ENCODE measurements around the gene KIAA1217.

DNA sequence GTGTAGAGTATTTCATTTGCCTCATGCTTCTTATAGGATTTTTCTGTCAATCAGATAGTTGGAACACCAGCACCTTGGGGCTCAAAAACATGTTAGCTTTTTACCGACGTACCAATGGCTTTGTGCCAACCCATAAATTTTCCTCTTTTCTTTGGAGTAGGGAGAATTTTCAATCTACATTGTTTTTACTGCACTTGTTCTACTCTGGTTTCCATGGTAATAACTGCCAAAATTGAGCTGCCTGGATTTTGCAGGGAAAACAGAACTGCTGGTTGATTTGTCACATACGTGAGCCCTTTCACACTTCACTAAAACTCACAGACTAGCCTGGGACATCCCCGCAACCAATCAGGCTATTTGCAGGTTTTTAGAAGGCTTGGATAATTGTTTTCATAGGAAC lies 325.0 kb downstream of the KIAA1217 start:
- no peak for TF ChIP-seq EZH2phosphoT487 (conservative IDR thresholded peaks at IDR 0.05; ENCODE audit: low read length)
- TF ChIP-seq, protein P1, sequence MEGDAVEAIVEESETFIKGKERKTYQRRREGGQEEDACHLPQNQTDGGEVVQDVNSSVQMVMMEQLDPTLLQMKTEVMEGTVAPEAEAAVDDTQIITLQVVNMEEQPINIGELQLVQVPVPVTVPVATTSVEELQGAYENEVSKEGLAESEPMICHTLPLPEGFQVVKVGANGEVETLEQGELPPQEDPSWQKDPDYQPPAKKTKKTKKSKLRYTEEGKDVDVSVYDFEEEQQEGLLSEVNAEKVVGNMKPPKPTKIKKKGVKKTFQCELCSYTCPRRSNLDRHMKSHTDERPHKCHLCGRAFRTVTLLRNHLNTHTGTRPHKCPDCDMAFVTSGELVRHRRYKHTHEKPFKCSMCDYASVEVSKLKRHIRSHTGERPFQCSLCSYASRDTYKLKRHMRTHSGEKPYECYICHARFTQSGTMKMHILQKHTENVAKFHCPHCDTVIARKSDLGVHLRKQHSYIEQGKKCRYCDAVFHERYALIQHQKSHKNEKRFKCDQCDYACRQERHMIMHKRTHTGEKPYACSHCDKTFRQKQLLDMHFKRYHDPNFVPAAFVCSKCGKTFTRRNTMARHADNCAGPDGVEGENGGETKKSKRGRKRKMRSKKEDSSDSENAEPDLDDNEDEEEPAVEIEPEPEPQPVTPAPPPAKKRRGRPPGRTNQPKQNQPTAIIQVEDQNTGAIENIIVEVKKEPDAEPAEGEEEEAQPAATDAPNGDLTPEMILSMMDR (IDR thresholded peaks at IDR 0.05; ENCODE audit: insufficient read depth, low read length, poor library complexity, severe bottlenecking), result no peak
